DMS79 treated with DMSO at 0.1 percent for 48 hours (cell line): ENCODE data around the gene ANO3.
A peak's percentile ranks its signal among the peaks of the same experiment; 100 is the strongest.

ENCODE experiments used
- DNase-seq: peaks from one replicate; lab custom pipeline; 2025; lab: John Stamatoyannopoulos, UW

Gene ANO3

DNA sequence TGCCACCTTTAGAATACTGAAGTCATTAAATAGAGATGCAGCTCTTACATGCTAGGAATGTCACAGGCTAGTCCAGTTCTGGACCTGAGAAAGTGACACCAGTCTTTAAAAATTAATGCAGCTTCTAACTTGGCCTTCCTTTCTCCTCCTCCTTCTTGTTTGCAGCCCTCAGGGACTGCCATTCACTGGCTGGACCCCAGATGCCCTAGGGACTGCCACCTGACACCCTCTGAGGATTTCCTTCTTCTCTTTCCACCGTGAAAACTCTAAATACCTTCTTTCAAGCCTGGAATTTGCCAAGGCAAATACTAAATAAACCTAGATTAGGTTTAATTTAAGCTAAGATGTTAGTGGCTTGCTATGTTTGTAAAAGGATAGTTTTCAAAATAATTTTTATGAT, 161.7 kb downstream of the ANO3 start:
- no peak for DNase-seq

DNA sequence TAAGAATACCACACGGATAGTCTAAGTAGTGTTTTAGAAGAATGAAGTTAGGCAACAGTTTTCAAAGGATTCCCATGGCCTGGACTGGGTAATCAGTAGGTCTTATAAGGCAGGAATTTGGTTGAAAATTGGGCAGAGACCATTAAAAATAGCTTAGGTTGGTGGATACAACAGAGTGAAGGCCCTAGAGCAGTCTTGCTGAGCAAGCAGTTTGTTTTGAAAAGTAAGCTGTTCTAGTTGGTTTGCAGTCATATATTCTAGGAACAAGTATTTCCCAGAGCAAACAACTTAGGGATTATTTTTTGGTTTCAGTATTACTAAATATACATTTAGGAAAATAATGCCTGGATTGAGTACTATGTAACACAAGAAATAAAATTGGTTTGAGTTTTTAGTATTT, 175.3 kb downstream of the ANO3 start:
- DNase-seq, result no peak

- no peak for DNase-seq
These were observed 178.2 kb downstream of the ANO3 start for GRCh38 chr11:26510164-26510563.

DNA sequence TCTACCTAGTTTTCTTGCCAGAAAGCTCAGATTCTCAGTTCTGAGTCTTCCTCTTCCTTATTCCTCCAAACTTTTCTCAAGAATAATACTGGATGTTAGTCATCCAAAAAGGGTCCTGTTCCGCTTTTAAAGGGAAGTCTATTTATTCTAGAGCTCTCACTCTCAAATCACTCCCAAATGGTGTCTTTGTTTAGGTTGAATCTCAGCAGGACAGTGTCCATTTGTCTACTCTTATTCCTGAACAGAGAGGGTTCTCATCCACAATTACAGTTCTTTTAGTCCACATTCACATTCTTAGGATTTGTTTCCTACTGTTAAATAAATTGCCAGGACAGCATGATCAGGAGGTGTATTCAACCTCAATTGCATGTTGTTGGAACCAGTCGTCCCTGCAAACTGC, 178.8 kb downstream of the ANO3 start:
- DNase-seq, result no peak

DNA sequence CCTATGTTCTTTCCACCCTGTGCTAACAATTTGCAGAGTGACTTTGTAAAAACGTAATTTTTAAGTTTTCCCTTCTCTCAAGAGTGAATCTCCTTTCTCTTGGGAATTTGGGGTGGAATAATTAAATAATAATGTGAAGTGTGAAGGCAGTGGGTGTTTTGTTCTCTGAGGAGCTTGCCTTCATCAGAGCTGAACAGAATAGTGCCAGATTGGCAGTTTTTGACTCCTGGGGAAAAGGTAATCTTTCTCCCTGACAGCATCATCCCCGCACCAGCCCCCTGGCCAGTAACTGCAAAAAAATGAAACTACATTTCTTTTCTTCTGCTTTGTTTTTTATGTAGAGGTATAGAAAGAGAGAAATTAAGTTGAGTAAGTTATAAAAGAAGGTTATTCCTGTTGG, 180.3 kb downstream of the ANO3 start:
- no peak for DNase-seq

DNA sequence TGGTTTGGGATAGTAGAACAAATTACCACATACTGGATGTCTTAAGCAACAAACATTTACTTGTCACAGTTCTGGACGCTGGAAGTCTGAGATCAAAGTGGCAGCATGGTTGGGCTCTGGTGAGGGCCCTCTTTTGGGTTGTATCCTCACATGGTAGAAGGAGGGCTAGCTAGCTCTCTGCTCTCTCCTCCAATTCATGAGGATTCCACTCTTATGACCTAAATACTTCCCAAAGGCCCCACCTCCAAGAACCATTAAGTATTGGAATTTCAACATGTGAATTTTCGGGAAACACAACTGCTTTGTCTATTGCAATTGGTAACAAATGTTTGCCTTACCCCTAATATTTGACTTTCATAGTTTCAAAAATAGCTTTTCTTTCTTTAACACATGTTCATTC, 187.5 kb downstream of the ANO3 start:
- DNase-seq, result no peak

DNA sequence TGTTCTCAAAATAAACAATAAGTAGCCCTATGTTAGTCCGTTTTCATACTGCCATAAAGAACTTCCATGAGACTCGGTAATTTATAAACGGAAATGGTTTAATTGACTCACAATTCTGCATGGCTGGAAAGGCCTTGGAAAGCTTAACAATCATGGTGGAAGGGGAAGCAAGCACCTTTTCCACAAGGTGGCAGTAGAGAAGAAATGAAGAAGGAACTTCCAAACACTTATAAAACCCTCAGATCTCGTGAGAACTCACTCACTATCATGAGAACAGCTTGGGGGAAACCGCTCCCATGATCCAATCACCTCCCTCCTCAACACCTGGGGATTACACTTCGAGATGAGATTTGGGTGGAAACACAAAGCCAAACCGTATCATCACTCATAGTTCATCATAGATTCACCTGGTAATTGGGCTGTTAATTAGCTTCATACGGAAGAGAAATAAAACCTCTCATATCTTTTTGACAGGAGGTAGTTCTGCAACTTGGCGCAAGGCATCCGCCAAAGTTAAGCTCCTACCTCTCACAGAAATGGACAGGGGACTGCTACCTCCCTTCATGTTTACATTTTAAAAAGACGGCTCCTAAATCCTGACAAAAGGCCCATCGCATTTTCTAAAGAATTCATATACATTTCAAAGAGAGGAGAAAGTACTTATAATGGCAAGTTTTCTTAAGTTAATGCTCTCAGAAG, 191.1 kb downstream of the ANO3 start:
- no peak for DNase-seq

DNA sequence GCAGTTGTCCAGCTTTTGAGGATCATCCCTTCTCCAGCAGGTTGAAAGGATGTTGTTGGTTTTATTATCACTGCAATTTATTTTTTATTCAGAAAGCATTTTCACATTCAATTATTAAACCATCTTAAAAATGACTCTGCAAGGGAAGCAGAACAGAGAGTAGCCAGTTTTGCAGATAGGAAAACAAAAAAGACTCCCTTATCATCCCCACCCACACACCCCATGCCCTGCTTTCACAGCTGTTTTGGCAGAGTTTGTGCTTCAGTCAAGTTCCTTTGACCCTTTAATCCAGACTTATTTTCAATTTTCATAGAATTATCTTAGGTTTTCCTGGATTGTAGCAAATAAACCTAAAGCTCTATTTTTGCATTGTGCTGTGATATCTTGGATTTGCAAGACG, 195.8 kb downstream of the ANO3 start:
- no peak for DNase-seq

DNA sequence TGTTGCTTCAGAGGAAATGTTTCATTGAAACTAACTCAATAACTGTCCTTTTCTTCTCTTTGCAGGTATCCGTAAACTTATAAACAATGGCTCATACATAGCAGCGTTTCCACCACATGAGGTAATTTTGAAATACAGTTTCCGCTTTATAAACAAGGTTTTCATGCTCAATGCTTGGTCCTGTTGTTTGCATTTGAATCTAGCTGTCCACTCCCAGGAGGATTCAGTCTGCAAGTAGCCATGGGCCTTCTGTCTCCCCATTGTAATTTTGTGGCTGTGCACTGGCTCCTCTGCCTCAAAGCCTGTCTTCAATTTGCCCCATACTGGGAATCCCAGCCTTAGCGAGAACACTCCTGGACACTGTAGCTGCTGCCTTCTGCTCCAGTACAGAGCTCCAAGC, 205.4 kb downstream of the ANO3 start:
- DNase-seq, result no peak

- no peak for DNase-seq
These were observed 207.6 kb downstream of the ANO3 start for GRCh38 chr11:26539517-26539916.

DNA sequence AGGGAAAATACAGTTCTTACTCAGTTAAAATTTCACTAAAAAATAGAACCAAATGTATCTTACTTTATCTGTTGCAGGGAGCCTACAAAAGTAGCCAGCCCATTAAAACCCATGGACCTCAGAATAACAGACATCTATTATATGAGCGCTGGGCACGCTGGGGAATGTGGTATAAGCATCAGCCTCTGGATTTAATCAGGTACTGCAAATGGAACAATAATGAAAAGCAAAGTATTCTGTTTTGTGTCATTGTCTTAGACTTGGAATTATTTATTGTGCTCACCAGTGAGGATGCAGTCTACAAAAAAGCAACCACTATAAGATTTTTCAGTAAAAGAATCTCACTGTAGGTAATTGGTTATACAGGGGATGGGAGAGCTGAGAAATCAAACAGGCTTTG, 209.9 kb downstream of the ANO3 start:
- no peak for DNase-seq

DNA sequence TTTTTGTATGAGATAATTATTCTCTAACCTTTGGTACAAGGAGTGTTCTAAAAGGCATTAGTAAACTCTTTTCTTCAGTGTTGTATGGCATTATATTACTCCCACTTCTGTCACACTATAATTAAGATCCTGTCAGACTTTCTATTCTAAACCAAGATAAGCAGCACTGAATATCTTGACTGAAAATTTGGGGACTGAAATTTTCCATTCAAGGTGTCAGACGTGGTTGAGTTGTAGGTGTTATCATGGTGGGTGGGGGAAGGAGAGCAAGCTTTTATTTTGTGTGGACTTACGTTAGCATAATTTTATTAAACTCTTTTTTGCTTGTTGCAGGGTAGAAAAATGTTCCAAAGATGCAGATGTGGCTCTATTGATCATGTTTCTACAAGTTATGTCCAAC, 217.2 kb downstream of the ANO3 start:
- no peak for DNase-seq

DNA sequence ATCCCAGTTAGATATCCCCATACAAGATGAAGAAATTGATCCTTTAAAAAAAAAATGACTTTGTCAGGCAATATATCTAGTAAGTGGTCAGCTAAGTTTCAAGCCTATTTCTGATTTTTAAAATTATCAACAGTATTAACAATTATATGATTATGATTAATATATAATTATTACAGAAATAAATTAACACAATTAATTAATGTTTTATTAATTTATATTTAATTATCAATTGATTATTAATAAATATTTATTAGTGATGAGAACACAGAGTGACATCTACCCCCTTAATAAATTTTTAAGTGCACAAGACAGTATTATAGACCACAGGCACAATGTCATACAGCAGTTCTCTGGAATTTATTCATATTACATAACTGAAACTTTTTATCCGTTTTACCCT, 218.1 kb downstream of the ANO3 start:
- no peak for DNase-seq

DNA sequence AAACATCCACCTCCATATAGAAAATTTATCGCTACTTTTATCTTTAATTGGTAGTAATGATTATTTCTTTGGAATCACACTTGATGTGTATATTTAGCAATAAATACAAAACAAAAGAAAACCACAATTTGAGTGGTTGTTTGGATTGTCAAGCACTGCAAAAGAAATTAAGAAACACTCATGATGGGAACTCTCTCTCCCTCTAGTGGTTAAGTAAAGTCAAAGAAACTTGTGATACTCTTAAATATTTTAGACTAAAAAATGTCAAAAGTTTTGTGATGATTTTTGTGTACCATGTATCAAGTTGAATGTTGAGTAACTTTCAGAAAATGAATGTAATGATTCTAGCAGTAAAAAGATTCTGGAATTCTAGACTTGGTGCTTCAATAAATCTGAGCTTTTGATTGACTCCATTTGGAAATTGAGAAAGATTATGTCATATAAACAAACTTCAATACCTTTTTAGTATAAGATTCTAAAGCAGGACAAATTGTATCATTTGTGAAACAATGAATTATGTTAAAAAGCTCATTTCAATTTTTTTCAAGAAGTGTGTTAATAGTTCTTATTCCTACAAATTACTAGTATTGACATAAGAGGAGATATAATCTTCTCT, 219.4 kb downstream of the ANO3 start:
- DNase-seq, result no peak

DNA sequence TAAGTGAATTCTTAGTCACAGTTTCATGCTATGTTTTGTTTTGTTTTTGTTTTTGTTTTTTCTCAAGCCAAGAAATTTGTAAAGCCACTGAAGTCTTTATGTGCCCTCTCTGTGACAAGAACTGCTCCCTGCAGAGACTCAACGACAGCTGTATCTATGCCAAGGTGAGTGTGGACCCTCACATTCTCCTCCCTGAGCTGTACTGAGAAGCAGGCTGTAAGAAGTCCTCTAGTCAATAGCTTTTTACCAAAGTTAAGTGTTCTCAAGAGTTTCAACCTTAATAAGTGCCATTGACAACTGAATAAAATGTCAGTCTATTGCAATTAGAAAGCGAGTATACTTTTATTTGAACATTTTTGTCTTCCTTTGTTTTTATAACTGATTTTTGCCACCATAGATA, 221.3 kb downstream of the ANO3 start:
- peak; percentile 14 for DNase-seq

DNA sequence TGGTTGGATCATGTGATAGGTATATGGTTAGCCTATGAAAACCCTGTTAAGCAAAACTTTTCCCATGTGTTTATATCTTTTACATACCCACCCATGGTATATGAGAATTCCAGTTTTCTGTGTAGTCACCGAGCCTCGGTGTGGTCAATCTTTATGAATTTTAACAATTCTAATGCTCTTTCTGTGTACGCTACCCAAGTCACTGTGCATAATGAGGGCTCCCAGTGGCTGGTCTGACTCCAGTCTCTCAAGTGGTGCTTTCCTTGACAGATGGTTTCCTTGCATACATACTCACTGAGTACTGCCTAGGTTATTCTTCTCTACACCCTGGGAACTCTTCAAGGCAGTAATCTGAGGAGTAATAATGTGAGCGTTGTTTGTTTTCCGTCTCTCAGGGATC, 222.5 kb downstream of the ANO3 start:
- no peak for DNase-seq

DNA sequence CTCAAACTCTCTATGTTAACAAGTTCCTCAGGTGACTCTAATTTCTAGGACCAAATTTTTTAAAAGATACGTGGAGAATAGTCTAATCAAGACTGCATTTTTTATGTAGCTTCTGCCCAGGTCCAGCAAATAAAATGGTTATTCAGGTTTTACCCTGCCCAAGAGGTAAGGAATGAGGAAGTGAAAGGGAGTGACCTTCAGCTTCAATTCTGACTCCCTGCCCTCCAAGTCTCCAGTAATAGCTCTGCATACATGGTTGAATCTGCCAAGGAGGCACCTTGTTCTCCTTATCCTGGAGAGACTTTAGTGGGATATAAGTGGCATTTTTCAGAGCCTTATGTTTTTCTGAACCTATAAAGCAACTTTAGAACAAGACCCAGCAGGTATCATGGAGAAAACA, 224.7 kb downstream of the ANO3 start:
- no peak for DNase-seq

GRCh38 chr11:26557666-26558065, 225.7 kb downstream of the ANO3 start:
- DNase-seq, result no peak

- DNase-seq, result no peak
These were observed 226.3 kb downstream of the ANO3 start for GRCh38 chr11:26558190-26558589.

DNA sequence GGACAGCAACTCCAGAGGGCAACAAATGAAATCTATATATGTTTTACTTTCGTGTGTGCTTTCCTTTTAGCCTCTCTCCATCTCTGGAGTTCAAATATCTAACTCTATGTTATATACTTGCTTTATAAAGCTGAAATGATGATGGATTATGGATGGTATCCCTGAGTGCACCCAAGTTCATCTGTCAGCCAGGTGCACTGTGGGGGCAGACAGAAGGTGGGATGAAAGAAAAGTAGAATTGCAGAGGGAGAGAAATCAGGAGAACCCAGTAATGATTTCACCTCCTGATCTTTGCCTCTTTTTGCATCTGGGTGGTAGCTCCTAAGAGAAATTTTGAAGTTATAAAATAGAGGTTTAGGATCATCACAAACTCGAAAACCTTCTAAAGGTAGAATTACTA, 237.7 kb downstream of the ANO3 start:
- DNase-seq, result no peak

DNA sequence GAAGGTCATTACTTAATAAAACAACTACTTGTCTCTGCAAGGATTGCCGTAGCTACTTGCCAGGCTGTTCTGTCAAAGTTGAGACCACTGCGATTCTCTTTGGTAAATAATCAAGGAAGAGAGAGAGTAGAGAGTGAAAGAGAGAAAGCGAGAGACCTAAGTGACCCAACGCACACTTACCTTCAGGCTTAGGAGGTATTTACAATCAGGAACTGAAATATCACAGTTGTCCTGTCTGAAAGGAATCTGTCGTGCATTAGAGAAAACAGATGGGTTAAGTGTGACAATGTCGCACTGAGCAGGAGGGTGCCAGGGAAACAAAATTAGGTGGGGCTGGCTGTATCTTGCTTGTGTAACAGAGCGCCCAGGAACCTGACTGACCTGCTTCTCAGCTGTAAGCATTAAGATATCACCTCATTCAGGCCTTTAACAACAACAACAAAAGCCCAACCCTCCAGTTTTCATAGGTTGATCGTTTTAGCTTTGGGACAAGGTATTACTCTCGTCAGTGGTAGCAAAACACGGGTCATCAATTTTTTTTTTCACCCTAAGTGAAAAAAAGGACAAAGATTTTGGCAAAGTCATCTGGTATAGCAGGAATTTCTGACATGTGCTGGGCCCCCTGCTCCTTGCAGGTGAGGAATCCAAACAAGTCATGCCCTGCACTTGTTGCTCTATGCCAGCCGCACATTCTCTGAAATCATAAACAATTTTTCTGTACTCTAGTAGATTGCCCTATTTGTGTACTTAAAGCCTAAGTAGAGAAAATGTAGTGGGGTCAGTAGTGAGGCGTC, 240.1 kb downstream of the ANO3 start, which contains the start of gene MUC15:
TSS of gene MUC15 (minus strand) at position 403 of the 794 bp plus-strand sequence. CDS start 5,169 bp downstream, outside the sequence.
- no peak for DNase-seq

GRCh38 chr11:26572770-26573402, 241.0 kb downstream of the ANO3 start:
- peak; percentile 91 for DNase-seq

DNA sequence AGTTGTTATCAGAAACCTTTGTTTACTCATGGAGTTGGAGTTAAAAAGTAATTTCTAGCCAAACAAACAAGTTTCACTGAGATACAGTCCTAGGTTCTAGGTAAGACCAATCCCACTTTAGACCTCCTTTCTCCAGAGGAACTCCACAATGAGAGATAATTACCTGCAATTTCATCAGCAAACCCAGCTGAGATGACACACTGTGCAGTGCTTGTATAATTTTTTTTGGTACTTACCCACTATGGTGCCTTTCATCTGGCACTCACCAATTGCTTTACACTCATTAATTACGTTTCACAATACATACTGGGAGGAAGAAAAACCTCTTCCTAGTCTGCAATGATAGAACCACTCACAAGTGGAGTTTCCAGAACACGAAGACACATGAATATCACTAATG, 242.0 kb downstream of the ANO3 start:
- DNase-seq, result no peak
